ENCODE data around the gene HHIPL1. TPM values are rescaled to one million over a fixed set of nuclear protein-coding genes. Genes with fewer than 3 reads are reported as not detected.
A peak's percentile ranks its signal among the peaks of the same experiment; 100 is the strongest.

Gene HHIPL1
- total RNA-seq, 1 donor from 2014 or later = 2.5 TPM

- no peaks in the 10 kb centered on the region for H3K36me3 Mint-ChIP-seq (ENCODE audit: low read depth)
- DNase-seq (ENCODE audit: low read depth, low spot score) = no peak
- peak overlapping the region; percentile 27 for H3K27ac Mint-ChIP-seq (ENCODE audit: unreplicated experiment)
- peak overlapping the region; percentile 72 for H3K4me3 Mint-ChIP-seq
- peaks cover 26% of the 10 kb centered on the region for H3K4me1 Mint-ChIP-seq
- no peaks in the 10 kb centered on the region for H3K9me3 Mint-ChIP-seq
- TF ChIP-seq CTCF (conservative IDR thresholded peaks at IDR 0.05) = no peak
- H3K27me3 Mint-ChIP-seq (ENCODE audit: low read depth) = peaks cover 27% of the 10 kb centered on the region
Observed at GRCh38 chr14:99606359-99606758, 38.6 kb upstream of the HHIPL1 start.

GRCh38 chr14:99608591-99608990 lies 36.3 kb upstream of the HHIPL1 start:
- TF ChIP-seq CTCF (conservative IDR thresholded peaks at IDR 0.05) = no peak
- H3K4me3 Mint-ChIP-seq = no peak overlapping the region
- H3K27ac Mint-ChIP-seq (ENCODE audit: unreplicated experiment) = no peak overlapping the region
- H3K27me3 Mint-ChIP-seq (ENCODE audit: low read depth) = peaks cover 9% of the 10 kb centered on the region
- peaks cover 17% of the 10 kb centered on the region for H3K4me1 Mint-ChIP-seq
- no peak for DNase-seq (ENCODE audit: low read depth, low spot score)
- no peaks in the 10 kb centered on the region for H3K36me3 Mint-ChIP-seq (ENCODE audit: low read depth)
- H3K9me3 Mint-ChIP-seq = no peaks in the 10 kb centered on the region

- TF ChIP-seq CTCF (conservative IDR thresholded peaks at IDR 0.05) = no peak
- Mint-ChIP-seq H3K27ac (ENCODE audit: unreplicated experiment) (no peak overlapping the region), H3K36me3 (ENCODE audit: low read depth) (no peaks in the 10 kb centered on the region), H3K4me1 (peaks cover 17% of the 10 kb centered on the region), H3K4me3 (peak overlapping the region; percentile 38), H3K27me3 (ENCODE audit: low read depth) (peaks cover 8% of the 10 kb centered on the region), H3K9me3 (no peaks in the 10 kb centered on the region)
- DNase-seq (ENCODE audit: low read depth, low spot score) = no peak
Observed at GRCh38 chr14:99609245-99610170, 35.4 kb upstream of the HHIPL1 start.

GRCh38 chr14:99611646-99612045 lies 33.3 kb upstream of the HHIPL1 start:
- TF ChIP-seq CTCF (conservative IDR thresholded peaks at IDR 0.05) = no peak
- H3K27me3 Mint-ChIP-seq (ENCODE audit: low read depth) = peaks cover 2% of the 10 kb centered on the region
- no peaks in the 10 kb centered on the region for H3K36me3 Mint-ChIP-seq (ENCODE audit: low read depth)
- no peak for DNase-seq (ENCODE audit: low read depth, low spot score)
- H3K4me3 Mint-ChIP-seq = no peak overlapping the region
- H3K27ac Mint-ChIP-seq (ENCODE audit: unreplicated experiment) = no peak overlapping the region
- peaks cover 9% of the 10 kb centered on the region for H3K4me1 Mint-ChIP-seq
- H3K9me3 Mint-ChIP-seq = no peaks in the 10 kb centered on the region

GRCh38 chr14:99612071-99612737 lies 32.7 kb upstream of the HHIPL1 start:
- DNase-seq (ENCODE audit: low read depth, low spot score) = no peak
- Mint-ChIP-seq H3K4me1 (peaks cover 13% of the 10 kb centered on the region), H3K27me3 (ENCODE audit: low read depth) (peaks cover 4% of the 10 kb centered on the region), H3K36me3 (ENCODE audit: low read depth) (no peaks in the 10 kb centered on the region), H3K9me3 (no peaks in the 10 kb centered on the region), H3K4me3 (no peak overlapping the region), H3K27ac (ENCODE audit: unreplicated experiment) (no peak overlapping the region)
- TF ChIP-seq CTCF (conservative IDR thresholded peaks at IDR 0.05) = no peak
